WTC11 (cell line): ENCODE data around the gene UNC13C. TPM values are rescaled to one million over a fixed set of nuclear protein-coding genes. Genes with fewer than 3 reads are reported as not detected.

Experiments used
- ATAC-seq: fragments of 200-7000 bp; cut with Tn5 transposase; 2 replicates; pipeline ENCODE4 v1.10.0; 2021; ENCODE audit warnings: mild to moderate bottlenecking, moderate library complexity
- CTCF ChIA-PET: fragments of 300-600 bp; sonication (Branson Sonifier 250); formaldehyde crosslinking; loops from one replicate; lab custom pipeline; 2021; ENCODE audit warnings: antibody characterized with exemption; lab: Charles Lee
- POLR2A ChIA-PET: fragments of 350-600 bp; sonication (Branson Sonifier 250); formaldehyde crosslinking; loops from one replicate; lab custom pipeline; 2021; ENCODE audit warnings: antibody characterized with exemption; lab: Charles Lee
- DNase-seq: peaks from one replicate; pipeline ENCODE4 v3.0.0; 2021; ENCODE audit warnings: low spot score
- H3K27ac Mint-ChIP-seq: 2 replicates; pipeline ENCODE4 v1.8.0; 2021; ENCODE audit warnings: mixed read lengths
- H3K27me3 Mint-ChIP-seq: 2 replicates; pipeline ENCODE4 v1.8.0; 2021; ENCODE audit warnings: low read depth, mild to moderate bottlenecking, moderate library complexity, mixed read lengths
- H3K36me3 Mint-ChIP-seq: 2 replicates; pipeline ENCODE4 v1.8.0; 2021; ENCODE audit warnings: mixed read lengths
- H3K4me1 Mint-ChIP-seq: 2 replicates; pipeline ENCODE4 v1.8.0; 2022; ENCODE audit warnings: mixed read lengths
- H3K4me3 Mint-ChIP-seq: 2 replicates; pipeline ENCODE4 v1.8.0; 2021; ENCODE audit warnings: mild to moderate bottlenecking, moderate library complexity, mixed read lengths
- H3K9me3 Mint-ChIP-seq: 2 replicates; pipeline ENCODE4 v1.8.0; 2021; ENCODE audit warnings: mixed read lengths
- EMX1 ChIP-seq: fragments of 250-450 bp; sonication (Bioruptor Pico); IDR thresholded peaks from 2 replicates; pipeline ENCODE4 v1.8.0; 2021; ENCODE audit warnings: mild to moderate bottlenecking
- FOXJ3 ChIP-seq: sonication (generic); formaldehyde crosslinking; IDR thresholded peaks from 2 replicates; pipeline ENCODE4 v1.9.0; 2021; ENCODE audit warnings: missing genetic modification reagents, mild to moderate bottlenecking, borderline replicate concordance
- GABPB1 ChIP-seq: sonication (generic); formaldehyde crosslinking; IDR thresholded peaks from 2 replicates; pipeline ENCODE4 v1.8.1; 2023; ENCODE audit warnings: mild to moderate bottlenecking, missing genetic modification reagents
- JAZF1 ChIP-seq: fragments of 250-450 bp; sonication (Bioruptor Pico); IDR thresholded peaks from 2 replicates; pipeline ENCODE4 v1.9.0; 2021; ENCODE audit warnings: moderate library complexity, mild to moderate bottlenecking, inconsistent platforms
- JUN ChIP-seq: sonication (generic); formaldehyde crosslinking; IDR thresholded peaks from 2 replicates; pipeline ENCODE4 v1.8.0; 2023; ENCODE audit warnings: mild to moderate bottlenecking, missing genetic modification reagents
- MXD4 ChIP-seq: fragments of 250-450 bp; sonication (Bioruptor Pico); IDR thresholded peaks from 2 replicates; pipeline ENCODE4 v1.8.0; 2021; ENCODE audit warnings: mild to moderate bottlenecking, moderate library complexity, borderline replicate concordance
- PRRX2 ChIP-seq: fragments of 250-450 bp; sonication (Bioruptor Pico); IDR thresholded peaks from 2 replicates; pipeline ENCODE4 v1.8.0; 2021; ENCODE audit warnings: mild to moderate bottlenecking
- SMAD4 ChIP-seq: sonication (generic); formaldehyde crosslinking; IDR thresholded peaks from 2 replicates; pipeline ENCODE4 v1.8.0; 2022; ENCODE audit warnings: mild to moderate bottlenecking, missing genetic modification reagents
- SOX15 ChIP-seq: fragments of 250-450 bp; sonication (Bioruptor Pico); IDR thresholded peaks from 2 replicates; pipeline ENCODE4 v1.9.0; 2021; ENCODE audit warnings: mild to moderate bottlenecking
- ZNF138 ChIP-seq: sonication (generic); formaldehyde crosslinking; conservative IDR thresholded peaks from 2 replicates; pipeline ENCODE4 v1.8.1; 2022; ENCODE audit warnings: mild to moderate bottlenecking, moderate library complexity, missing genetic modification reagents
- ZNF396 ChIP-seq: fragments of 250-450 bp; sonication (Bioruptor Pico); IDR thresholded peaks from 2 replicates; pipeline ENCODE4 v1.8.0; 2021; ENCODE audit warnings: mild to moderate bottlenecking, moderate library complexity, borderline replicate concordance
- total RNA-seq: library from RNA; stranded (reverse); gene quantifications from 3 replicates; pipeline ENCODE4 v1.2.3, GENCODE V29; 2021
- TF ChIP-seq, protein P1 (sequence below): fragments of 250-450 bp; sonication (Bioruptor Pico); IDR thresholded peaks from 2 replicates; pipeline ENCODE4 v1.9.0; 2021; ENCODE audit warnings: mild to moderate bottlenecking
- TF ChIP-seq, protein P2 (sequence below): fragments of 250-450 bp; sonication (Bioruptor Pico); IDR thresholded peaks from 2 replicates; pipeline ENCODE4 v2.1.2; 2022; ENCODE audit warnings: mild to moderate bottlenecking, moderate library complexity
- TF ChIP-seq, protein P3 (sequence below): sonication (generic); formaldehyde crosslinking; IDR thresholded peaks from 2 replicates; pipeline ENCODE4 v1.8.0; 2022; ENCODE audit warnings: missing genetic modification reagents
- TF ChIP-seq, protein P4 (sequence below): sonication (generic); formaldehyde crosslinking; conservative IDR thresholded peaks from 2 replicates; pipeline ENCODE4 v1.8.1; 2022; ENCODE audit warnings: mild to moderate bottlenecking, missing genetic modification reagents
- TF ChIP-seq, protein P5 (sequence below): sonication (generic); formaldehyde crosslinking; IDR thresholded peaks from 2 replicates; pipeline ENCODE4 v1.8.0; 2023; ENCODE audit warnings: mild to moderate bottlenecking, missing genetic modification reagents

UNC13C gene
- total RNA-seq, 1 experiment from 2014 or later, result 0.07 TPM

DNA sequence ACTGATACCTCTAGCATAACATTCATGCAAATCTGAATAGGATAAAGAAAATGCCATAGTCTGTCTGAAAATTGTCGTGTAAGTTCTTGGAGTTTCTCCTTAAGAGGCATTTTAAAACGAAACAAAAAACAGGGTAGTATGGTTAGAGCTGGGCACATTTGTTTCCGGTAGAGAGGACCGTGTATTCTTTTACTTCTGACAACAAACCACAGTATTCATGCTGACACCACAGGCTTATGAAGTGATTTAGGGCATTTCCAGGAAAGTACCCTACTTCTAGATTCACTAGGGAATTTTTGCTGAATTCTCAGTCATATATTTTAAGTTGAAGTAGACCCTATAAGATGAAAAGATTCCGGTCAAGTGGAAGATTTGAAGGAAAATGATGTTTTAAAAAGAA is 541.3 kb downstream of the UNC13C start:
- peaks cover 1% of the 10 kb centered on the region; the same call in 1 of the 2 replicates for H3K36me3 Mint-ChIP-seq
- no peaks in the 10 kb centered on the region for H3K27me3 Mint-ChIP-seq
- H3K4me3 Mint-ChIP-seq, result no peak overlapping the region
- peaks cover 32% of the 10 kb centered on the region for H3K4me1 Mint-ChIP-seq
- H3K9me3 Mint-ChIP-seq, result peaks cover 5% of the 10 kb centered on the region
- ATAC-seq (no peak), DNase-seq (no peak)
- no peak overlapping the region for H3K27ac Mint-ChIP-seq
- TF ChIP-seq, protein P1, sequence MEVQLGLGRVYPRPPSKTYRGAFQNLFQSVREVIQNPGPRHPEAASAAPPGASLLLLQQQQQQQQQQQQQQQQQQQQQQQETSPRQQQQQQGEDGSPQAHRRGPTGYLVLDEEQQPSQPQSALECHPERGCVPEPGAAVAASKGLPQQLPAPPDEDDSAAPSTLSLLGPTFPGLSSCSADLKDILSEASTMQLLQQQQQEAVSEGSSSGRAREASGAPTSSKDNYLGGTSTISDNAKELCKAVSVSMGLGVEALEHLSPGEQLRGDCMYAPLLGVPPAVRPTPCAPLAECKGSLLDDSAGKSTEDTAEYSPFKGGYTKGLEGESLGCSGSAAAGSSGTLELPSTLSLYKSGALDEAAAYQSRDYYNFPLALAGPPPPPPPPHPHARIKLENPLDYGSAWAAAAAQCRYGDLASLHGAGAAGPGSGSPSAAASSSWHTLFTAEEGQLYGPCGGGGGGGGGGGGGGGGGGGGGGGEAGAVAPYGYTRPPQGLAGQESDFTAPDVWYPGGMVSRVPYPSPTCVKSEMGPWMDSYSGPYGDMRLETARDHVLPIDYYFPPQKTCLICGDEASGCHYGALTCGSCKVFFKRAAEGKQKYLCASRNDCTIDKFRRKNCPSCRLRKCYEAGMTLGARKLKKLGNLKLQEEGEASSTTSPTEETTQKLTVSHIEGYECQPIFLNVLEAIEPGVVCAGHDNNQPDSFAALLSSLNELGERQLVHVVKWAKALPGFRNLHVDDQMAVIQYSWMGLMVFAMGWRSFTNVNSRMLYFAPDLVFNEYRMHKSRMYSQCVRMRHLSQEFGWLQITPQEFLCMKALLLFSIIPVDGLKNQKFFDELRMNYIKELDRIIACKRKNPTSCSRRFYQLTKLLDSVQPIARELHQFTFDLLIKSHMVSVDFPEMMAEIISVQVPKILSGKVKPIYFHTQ (CRISPR knock-in tag), result no peak
- TF ChIP-seq EMX1 (CRISPR knock-in tag) (no peak), SOX15 (no peak)
- ChIA-PET CTCF (no interaction called here), POLR2A (interaction anchor here (0.8 kb wide), 1 partner anchor 15 kb away, joined by 3 read pairs; no protein-coding TSS in a partner anchor)

DNA sequence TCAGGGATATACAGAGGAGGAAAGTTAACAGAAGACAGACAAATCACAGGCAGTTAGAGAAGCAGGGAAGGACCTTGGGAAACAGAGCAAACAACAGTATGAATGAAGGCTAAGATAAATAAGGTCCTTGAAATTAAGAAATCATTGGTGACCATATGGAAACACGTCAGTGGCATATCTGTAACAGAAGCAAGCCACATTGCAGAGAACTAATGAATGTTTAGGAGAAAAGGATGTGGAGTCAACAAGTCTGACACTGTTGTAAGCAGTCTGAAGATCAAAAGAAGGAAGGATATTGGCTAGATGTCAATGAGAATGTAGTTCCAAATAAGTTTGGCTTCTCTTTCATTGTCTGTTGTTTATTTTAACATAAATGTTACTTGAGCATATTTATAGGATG is 542.4 kb downstream of the UNC13C start:
- TF ChIP-seq, protein P2, sequence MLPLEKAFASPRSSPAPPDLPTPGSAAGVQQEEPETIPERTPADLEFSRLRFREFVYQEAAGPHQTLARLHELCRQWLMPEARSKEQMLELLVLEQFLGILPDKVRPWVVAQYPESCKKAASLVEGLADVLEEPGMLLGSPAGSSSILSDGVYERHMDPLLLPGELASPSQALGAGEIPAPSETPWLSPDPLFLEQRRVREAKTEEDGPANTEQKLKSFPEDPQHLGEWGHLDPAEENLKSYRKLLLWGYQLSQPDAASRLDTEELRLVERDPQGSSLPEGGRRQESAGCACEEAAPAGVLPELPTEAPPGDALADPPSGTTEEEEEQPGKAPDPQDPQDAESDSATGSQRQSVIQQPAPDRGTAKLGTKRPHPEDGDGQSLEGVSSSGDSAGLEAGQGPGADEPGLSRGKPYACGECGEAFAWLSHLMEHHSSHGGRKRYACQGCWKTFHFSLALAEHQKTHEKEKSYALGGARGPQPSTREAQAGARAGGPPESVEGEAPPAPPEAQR (CRISPR knock-in tag), result no peak
- TF ChIP-seq, protein P3, sequence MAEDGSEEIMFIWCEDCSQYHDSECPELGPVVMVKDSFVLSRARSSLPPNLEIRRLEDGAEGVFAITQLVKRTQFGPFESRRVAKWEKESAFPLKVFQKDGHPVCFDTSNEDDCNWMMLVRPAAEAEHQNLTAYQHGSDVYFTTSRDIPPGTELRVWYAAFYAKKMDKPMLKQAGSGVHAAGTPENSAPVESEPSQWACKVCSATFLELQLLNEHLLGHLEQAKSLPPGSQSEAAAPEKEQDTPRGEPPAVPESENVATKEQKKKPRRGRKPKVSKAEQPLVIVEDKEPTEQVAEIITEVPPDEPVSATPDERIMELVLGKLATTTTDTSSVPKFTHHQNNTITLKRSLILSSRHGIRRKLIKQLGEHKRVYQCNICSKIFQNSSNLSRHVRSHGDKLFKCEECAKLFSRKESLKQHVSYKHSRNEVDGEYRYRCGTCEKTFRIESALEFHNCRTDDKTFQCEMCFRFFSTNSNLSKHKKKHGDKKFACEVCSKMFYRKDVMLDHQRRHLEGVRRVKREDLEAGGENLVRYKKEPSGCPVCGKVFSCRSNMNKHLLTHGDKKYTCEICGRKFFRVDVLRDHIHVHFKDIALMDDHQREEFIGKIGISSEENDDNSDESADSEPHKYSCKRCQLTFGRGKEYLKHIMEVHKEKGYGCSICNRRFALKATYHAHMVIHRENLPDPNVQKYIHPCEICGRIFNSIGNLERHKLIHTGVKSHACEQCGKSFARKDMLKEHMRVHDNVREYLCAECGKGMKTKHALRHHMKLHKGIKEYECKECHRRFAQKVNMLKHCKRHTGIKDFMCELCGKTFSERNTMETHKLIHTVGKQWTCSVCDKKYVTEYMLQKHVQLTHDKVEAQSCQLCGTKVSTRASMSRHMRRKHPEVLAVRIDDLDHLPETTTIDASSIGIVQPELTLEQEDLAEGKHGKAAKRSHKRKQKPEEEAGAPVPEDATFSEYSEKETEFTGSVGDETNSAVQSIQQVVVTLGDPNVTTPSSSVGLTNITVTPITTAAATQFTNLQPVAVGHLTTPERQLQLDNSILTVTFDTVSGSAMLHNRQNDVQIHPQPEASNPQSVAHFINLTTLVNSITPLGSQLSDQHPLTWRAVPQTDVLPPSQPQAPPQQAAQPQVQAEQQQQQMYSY (CRISPR knock-in tag), result no peak
- no peak for TF ChIP-seq GABPB1 (CRISPR knock-in tag)
- no peak for TF ChIP-seq ZNF138
- H3K4me1 Mint-ChIP-seq, result peaks cover 34% of the 10 kb centered on the region
- H3K36me3 Mint-ChIP-seq, result no peaks in the 10 kb centered on the region
- POLR2A ChIA-PET, result no interaction called here
- no peak overlapping the region for H3K27ac Mint-ChIP-seq
- CTCF ChIA-PET, result no interaction called here
- H3K4me3 Mint-ChIP-seq, result no peak overlapping the region
- ATAC-seq (no peak), DNase-seq (no peak)
- H3K27me3 Mint-ChIP-seq, result no peaks in the 10 kb centered on the region
- H3K9me3 Mint-ChIP-seq, result no peaks in the 10 kb centered on the region

DNA sequence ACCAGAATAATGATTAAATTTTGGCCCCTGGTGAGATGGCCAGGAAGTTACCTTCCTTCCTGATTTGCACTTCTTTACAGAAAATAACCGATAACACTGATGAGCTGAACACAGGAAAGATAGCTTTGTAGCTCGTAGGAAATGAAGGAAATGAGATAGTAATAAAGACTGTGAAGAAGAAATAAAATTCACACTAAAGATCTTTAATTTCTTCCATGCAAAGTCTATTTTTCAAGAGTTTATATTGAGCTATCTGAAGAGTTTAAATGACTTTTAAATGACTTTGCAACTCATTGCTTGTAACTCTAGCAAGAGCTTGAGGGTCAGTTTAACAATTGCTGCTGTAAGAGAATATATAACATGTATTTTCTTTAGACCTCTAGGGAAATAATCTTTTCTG is 543.0 kb downstream of the UNC13C start:
- H3K4me3 Mint-ChIP-seq, result no peak overlapping the region
- no peak overlapping the region for H3K27ac Mint-ChIP-seq
- DNase-seq, result no peak
- TF ChIP-seq SMAD4 (CRISPR knock-in tag) (no peak), JUN (no peak), ZNF396 (CRISPR knock-in tag) (no peak), ZNF138 (no peak), FOXJ3 (CRISPR knock-in tag) (no peak), MXD4 (CRISPR knock-in tag) (no peak), PRRX2 (CRISPR knock-in tag) (no peak), JAZF1 (CRISPR knock-in tag) (no peak), EMX1 (CRISPR knock-in tag) (no peak)
- TF ChIP-seq, protein P4, sequence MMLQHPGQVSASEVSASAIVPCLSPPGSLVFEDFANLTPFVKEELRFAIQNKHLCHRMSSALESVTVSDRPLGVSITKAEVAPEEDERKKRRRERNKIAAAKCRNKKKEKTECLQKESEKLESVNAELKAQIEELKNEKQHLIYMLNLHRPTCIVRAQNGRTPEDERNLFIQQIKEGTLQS (CRISPR knock-in tag), result no peak
- TF ChIP-seq, protein P5, sequence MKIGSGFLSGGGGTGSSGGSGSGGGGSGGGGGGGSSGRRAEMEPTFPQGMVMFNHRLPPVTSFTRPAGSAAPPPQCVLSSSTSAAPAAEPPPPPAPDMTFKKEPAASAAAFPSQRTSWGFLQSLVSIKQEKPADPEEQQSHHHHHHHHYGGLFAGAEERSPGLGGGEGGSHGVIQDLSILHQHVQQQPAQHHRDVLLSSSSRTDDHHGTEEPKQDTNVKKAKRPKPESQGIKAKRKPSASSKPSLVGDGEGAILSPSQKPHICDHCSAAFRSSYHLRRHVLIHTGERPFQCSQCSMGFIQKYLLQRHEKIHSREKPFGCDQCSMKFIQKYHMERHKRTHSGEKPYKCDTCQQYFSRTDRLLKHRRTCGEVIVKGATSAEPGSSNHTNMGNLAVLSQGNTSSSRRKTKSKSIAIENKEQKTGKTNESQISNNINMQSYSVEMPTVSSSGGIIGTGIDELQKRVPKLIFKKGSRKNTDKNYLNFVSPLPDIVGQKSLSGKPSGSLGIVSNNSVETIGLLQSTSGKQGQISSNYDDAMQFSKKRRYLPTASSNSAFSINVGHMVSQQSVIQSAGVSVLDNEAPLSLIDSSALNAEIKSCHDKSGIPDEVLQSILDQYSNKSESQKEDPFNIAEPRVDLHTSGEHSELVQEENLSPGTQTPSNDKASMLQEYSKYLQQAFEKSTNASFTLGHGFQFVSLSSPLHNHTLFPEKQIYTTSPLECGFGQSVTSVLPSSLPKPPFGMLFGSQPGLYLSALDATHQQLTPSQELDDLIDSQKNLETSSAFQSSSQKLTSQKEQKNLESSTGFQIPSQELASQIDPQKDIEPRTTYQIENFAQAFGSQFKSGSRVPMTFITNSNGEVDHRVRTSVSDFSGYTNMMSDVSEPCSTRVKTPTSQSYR (CRISPR knock-in tag), result no peak
- TF ChIP-seq, all 79 proteins: peak for 0
- no peaks in the 10 kb centered on the region for H3K36me3 Mint-ChIP-seq
- ChIA-PET POLR2A (interaction anchor here (0.6 kb wide), 1 partner anchor 48 kb away, joined by 3 read pairs; no protein-coding TSS in a partner anchor), CTCF (no interaction called here)
- H3K9me3 Mint-ChIP-seq, result no peaks in the 10 kb centered on the region
- H3K27me3 Mint-ChIP-seq, result no peaks in the 10 kb centered on the region
- H3K4me1 Mint-ChIP-seq, result peaks cover 34% of the 10 kb centered on the region
- ATAC-seq, result no peak
